ENCODE measurements around the gene ODAD4. TPM values are rescaled to one million over a fixed set of nuclear protein-coding genes. Genes with fewer than 3 reads are reported as not detected.

ODAD4 gene
- total RNA-seq, 1 donor from 2014 or later, result 0.98 TPM

DNA sequence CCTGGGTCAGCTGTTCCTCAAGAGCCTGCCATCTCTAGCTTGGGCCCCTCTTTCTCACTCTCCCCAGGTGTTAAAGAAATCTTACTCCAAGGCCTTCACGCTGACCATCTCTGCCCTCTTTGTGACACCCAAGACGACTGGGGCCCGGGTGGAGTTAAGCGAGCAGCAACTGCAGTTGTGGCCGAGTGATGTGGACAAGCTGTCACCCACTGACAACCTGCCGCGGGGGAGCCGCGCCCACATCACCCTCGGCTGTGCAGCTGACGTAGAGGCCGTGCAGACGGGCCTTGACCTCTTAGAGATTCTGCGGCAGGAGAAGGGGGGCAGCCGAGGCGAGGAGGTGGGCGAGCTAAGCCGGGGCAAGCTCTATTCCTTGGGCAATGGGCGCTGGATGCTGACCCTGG lies 43.0 kb downstream of the ODAD4 start:
- H3K36me3 ChIP-seq (ENCODE audit: insufficient read depth, low read length), result peaks cover 48% of the 10 kb centered on the region
- no peak for DNase-seq (ENCODE audit: low read depth)
- Mint-ChIP-seq H3K9me3 (ENCODE audit: unreplicated experiment) (no peaks in the 10 kb centered on the region), H3K27ac (ENCODE audit: unreplicated experiment) (peak overlapping the region; percentile 53), H3K27me3 (ENCODE audit: low read depth, unreplicated experiment) (no peaks in the 10 kb centered on the region), H3K36me3 (ENCODE audit: low read depth, unreplicated experiment) (peaks cover 36% of the 10 kb centered on the region), H3K4me1 (ENCODE audit: low read depth, unreplicated experiment) (peaks cover 8% of the 10 kb centered on the region), H3K4me3 (ENCODE audit: unreplicated experiment) (no peak overlapping the region)
- H3K9ac ChIP-seq (ENCODE audit: low read length), result no peak overlapping the region
- peaks cover 5% of the 10 kb centered on the region for H3K4me1 ChIP-seq (ENCODE audit: insufficient read depth, low read length)
- peaks cover 47% of the 10 kb centered on the region for H3K79me2 ChIP-seq (ENCODE audit: insufficient read depth, low read length)
- H3K27me3 ChIP-seq (ENCODE audit: insufficient read depth, low read length), result no peaks in the 10 kb centered on the region
- no peak for TF ChIP-seq EZH2 (IDR thresholded peaks at IDR 0.05; ENCODE audit: insufficient read depth, low read length)
- TF ChIP-seq, protein P1, sequence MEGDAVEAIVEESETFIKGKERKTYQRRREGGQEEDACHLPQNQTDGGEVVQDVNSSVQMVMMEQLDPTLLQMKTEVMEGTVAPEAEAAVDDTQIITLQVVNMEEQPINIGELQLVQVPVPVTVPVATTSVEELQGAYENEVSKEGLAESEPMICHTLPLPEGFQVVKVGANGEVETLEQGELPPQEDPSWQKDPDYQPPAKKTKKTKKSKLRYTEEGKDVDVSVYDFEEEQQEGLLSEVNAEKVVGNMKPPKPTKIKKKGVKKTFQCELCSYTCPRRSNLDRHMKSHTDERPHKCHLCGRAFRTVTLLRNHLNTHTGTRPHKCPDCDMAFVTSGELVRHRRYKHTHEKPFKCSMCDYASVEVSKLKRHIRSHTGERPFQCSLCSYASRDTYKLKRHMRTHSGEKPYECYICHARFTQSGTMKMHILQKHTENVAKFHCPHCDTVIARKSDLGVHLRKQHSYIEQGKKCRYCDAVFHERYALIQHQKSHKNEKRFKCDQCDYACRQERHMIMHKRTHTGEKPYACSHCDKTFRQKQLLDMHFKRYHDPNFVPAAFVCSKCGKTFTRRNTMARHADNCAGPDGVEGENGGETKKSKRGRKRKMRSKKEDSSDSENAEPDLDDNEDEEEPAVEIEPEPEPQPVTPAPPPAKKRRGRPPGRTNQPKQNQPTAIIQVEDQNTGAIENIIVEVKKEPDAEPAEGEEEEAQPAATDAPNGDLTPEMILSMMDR (IDR thresholded peaks at IDR 0.05; ENCODE audit: insufficient read depth, low read depth, low read length), result no peak
- peaks cover 73% of the 10 kb centered on the region for H4K20me1 ChIP-seq (ENCODE audit: insufficient read depth, low read length)
- no peak overlapping the region for H2AFZ ChIP-seq (ENCODE audit: low read depth, low read length)
- no peak for FAIRE-seq
- no peak overlapping the region for H3K4me2 ChIP-seq (ENCODE audit: low read length)
- no peak overlapping the region for H3K27ac ChIP-seq (ENCODE audit: low read depth, low read length)
- no peak overlapping the region for H3K4me3 ChIP-seq (ENCODE audit: insufficient read depth, low read depth, low read length)
- H3K9me3 ChIP-seq (ENCODE audit: insufficient read depth, low read depth, low read length), result no peaks in the 10 kb centered on the region

DNA sequence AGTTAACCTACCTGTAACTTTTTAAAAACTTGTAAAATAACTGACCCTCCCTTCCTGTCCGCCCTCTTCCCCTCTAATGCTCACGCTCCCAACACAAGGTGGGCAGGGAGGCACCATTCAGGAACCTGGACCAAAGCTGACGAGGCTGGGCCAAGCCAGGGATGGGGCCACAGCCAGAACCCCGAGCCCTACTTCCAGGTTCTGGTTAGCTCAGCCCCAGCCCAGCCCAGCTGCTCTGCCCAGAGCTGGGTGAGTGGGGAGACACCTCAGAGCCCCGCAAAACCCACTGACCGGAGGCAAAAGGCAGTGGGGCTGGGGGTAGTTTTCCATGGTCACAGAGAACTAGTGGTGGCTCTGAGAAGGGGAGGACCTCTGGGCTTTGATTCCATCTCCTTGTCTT lies 43.6 kb downstream of the ODAD4 start:
- Histone ChIP-seq H3K27ac (ENCODE audit: low read depth, low read length) (no peak overlapping the region), H3K9ac (ENCODE audit: low read length) (no peak overlapping the region), H2AFZ (ENCODE audit: low read depth, low read length) (no peak overlapping the region), H3K4me3 (ENCODE audit: insufficient read depth, low read depth, low read length) (no peak overlapping the region), H3K4me1 (ENCODE audit: insufficient read depth, low read length) (no peaks in the 10 kb centered on the region), H4K20me1 (ENCODE audit: insufficient read depth, low read length) (peaks cover 67% of the 10 kb centered on the region), H3K36me3 (ENCODE audit: insufficient read depth, low read length) (peaks cover 44% of the 10 kb centered on the region), H3K4me2 (ENCODE audit: low read length) (no peak overlapping the region), H3K9me3 (ENCODE audit: insufficient read depth, low read depth, low read length) (no peaks in the 10 kb centered on the region), H3K27me3 (ENCODE audit: insufficient read depth, low read length) (no peaks in the 10 kb centered on the region), H3K79me2 (ENCODE audit: insufficient read depth, low read length) (peaks cover 41% of the 10 kb centered on the region)
- peaks cover 33% of the 10 kb centered on the region for H3K36me3 Mint-ChIP-seq (ENCODE audit: low read depth, unreplicated experiment)
- H3K9me3 Mint-ChIP-seq (ENCODE audit: unreplicated experiment), result no peaks in the 10 kb centered on the region
- no peak for DNase-seq (ENCODE audit: low read depth)
- no peaks in the 10 kb centered on the region for H3K27me3 Mint-ChIP-seq (ENCODE audit: low read depth, unreplicated experiment)
- peaks cover 8% of the 10 kb centered on the region for H3K4me1 Mint-ChIP-seq (ENCODE audit: low read depth, unreplicated experiment)
- no peak for TF ChIP-seq EZH2 (IDR thresholded peaks at IDR 0.05; ENCODE audit: insufficient read depth, low read length)
- TF ChIP-seq, protein P1 (IDR thresholded peaks at IDR 0.05; ENCODE audit: insufficient read depth, low read depth, low read length), result no peak
- no peak overlapping the region for H3K4me3 Mint-ChIP-seq (ENCODE audit: unreplicated experiment)
- no peak for FAIRE-seq
- H3K27ac Mint-ChIP-seq (ENCODE audit: unreplicated experiment), result peak overlapping the region; percentile 34

DNA sequence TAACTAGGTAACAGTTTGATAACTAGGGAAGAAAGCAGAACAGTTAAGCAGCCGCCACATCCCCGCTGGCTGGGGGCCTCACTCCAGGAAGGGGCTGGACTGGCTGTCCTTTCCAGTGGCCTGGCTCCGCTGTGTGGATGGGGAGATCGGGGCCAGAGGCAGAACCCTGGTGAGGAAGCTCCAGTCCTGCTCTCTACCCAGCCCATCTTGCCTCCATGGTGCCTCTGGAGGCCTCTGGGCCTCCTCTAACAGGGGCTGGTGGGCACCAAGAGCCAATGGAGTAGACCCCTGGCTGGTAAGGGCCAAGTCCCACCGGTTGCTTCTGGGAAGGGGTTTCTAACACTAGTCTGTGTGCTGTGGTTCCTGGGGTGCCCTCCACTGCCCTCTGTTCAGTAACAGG lies 44.2 kb downstream of the ODAD4 start:
- no peaks in the 10 kb centered on the region for H3K4me1 ChIP-seq (ENCODE audit: insufficient read depth, low read length)
- peaks cover 35% of the 10 kb centered on the region for H3K79me2 ChIP-seq (ENCODE audit: insufficient read depth, low read length)
- no peak overlapping the region for H3K9ac ChIP-seq (ENCODE audit: low read length)
- DNase-seq (ENCODE audit: low read depth) (no peak), FAIRE-seq (no peak)
- no peak overlapping the region for H3K4me3 ChIP-seq (ENCODE audit: insufficient read depth, low read depth, low read length)
- Mint-ChIP-seq H3K4me1 (ENCODE audit: low read depth, unreplicated experiment) (peaks cover 8% of the 10 kb centered on the region), H3K36me3 (ENCODE audit: low read depth, unreplicated experiment) (peaks cover 29% of the 10 kb centered on the region), H3K9me3 (ENCODE audit: unreplicated experiment) (no peaks in the 10 kb centered on the region), H3K4me3 (ENCODE audit: unreplicated experiment) (no peak overlapping the region), H3K27ac (ENCODE audit: unreplicated experiment) (peak overlapping the region; percentile 34), H3K27me3 (ENCODE audit: low read depth, unreplicated experiment) (no peaks in the 10 kb centered on the region)
- H3K4me2 ChIP-seq (ENCODE audit: low read length), result no peak overlapping the region
- no peaks in the 10 kb centered on the region for H3K27me3 ChIP-seq (ENCODE audit: insufficient read depth, low read length)
- no peaks in the 10 kb centered on the region for H3K9me3 ChIP-seq (ENCODE audit: insufficient read depth, low read depth, low read length)
- no peak for TF ChIP-seq EZH2 (IDR thresholded peaks at IDR 0.05; ENCODE audit: insufficient read depth, low read length)
- TF ChIP-seq, protein P1 (IDR thresholded peaks at IDR 0.05; ENCODE audit: insufficient read depth, low read depth, low read length), result no peak
- no peak overlapping the region for H2AFZ ChIP-seq (ENCODE audit: low read depth, low read length)
- peaks cover 43% of the 10 kb centered on the region for H3K36me3 ChIP-seq (ENCODE audit: insufficient read depth, low read length)
- peaks cover 63% of the 10 kb centered on the region for H4K20me1 ChIP-seq (ENCODE audit: insufficient read depth, low read length)
- no peak overlapping the region for H3K27ac ChIP-seq (ENCODE audit: low read depth, low read length)
